Progenitor cell of endocrine pancreas (in vitro differentiated cells): ENCODE results near the gene TEX22. TPM values are rescaled to one million over a fixed set of nuclear protein-coding genes. Genes with fewer than 3 reads are reported as not detected.

Experiments used
- DNase-seq: peaks from one replicate; pipeline ENCODE4 v3.0.0; 2021; ENCODE audit warnings: low spot score; ENCODE audit not compliant: unreplicated experiment
- H3K27ac Mint-ChIP-seq: 2 replicates; pipeline ENCODE4 v1.8.0; 2021; ENCODE audit warnings: mild to moderate bottlenecking, moderate library complexity, mixed read lengths
- H3K27me3 Mint-ChIP-seq: 2 replicates; pipeline ENCODE4 v1.8.0; 2021; ENCODE audit warnings: mixed read lengths
- H3K36me3 Mint-ChIP-seq: 2 replicates; pipeline ENCODE4 v1.8.0; 2022; ENCODE audit warnings: mixed read lengths; ENCODE audit not compliant: insufficient read depth
- H3K4me1 Mint-ChIP-seq: 2 replicates; pipeline ENCODE4 v1.8.0; 2021; ENCODE audit warnings: low read depth, mixed read lengths
- H3K4me3 Mint-ChIP-seq: 2 replicates; pipeline ENCODE4 v1.8.0; 2021; ENCODE audit warnings: low read depth, mild to moderate bottlenecking, moderate library complexity, mixed read lengths
- H3K9me3 Mint-ChIP-seq: 2 replicates; pipeline ENCODE4 v1.8.0; 2021; ENCODE audit warnings: low read depth, mixed read lengths
- CTCF ChIP-seq: fragments of 200-600 bp; sonication (generic); IDR thresholded peaks from one replicate; pipeline ENCODE4 v1.5.0; 2021; ENCODE audit warnings: antibody characterized with exemption, mild to moderate bottlenecking; ENCODE audit not compliant: unreplicated experiment
- total RNA-seq: library from RNA; stranded (reverse); gene quantifications from 2 replicates; pipeline ENCODE4 v1.2.1, GENCODE V29; 2021

The TEX22 gene
- total RNA-seq, 1 donor from 2014 or later = 2.4 TPM

GRCh38 chr14:105432657-105433056, 34.3 kb downstream of the TEX22 start:
- TF ChIP-seq CTCF = no peak
- H3K9me3 Mint-ChIP-seq = peaks cover 9% of the 10 kb centered on the region
- H3K4me1 Mint-ChIP-seq = no peaks in the 10 kb centered on the region
- H3K27ac Mint-ChIP-seq = no peak overlapping the region
- peaks cover 28% of the 10 kb centered on the region for H3K36me3 Mint-ChIP-seq
- no peaks in the 10 kb centered on the region for H3K27me3 Mint-ChIP-seq
- DNase-seq = no peak
- no peak overlapping the region for H3K4me3 Mint-ChIP-seq

- H3K36me3 Mint-ChIP-seq = peaks cover 25% of the 10 kb centered on the region
- H3K4me3 Mint-ChIP-seq = no peak overlapping the region
- no peak overlapping the region for H3K27ac Mint-ChIP-seq
- DNase-seq = no peak
- peaks cover 9% of the 10 kb centered on the region for H3K9me3 Mint-ChIP-seq
- no peaks in the 10 kb centered on the region for H3K27me3 Mint-ChIP-seq
- TF ChIP-seq CTCF = no peak
- no peaks in the 10 kb centered on the region for H3K4me1 Mint-ChIP-seq
Measured at GRCh38 chr14:105433161-105433605, 34.8 kb downstream of the TEX22 start.

GRCh38 chr14:105436402-105436801, 38.1 kb downstream of the TEX22 start:
- Mint-ChIP-seq H3K4me1 (no peaks in the 10 kb centered on the region), H3K4me3 (no peak overlapping the region), H3K27ac (no peak overlapping the region), H3K27me3 (no peaks in the 10 kb centered on the region), H3K9me3 (peaks cover 6% of the 10 kb centered on the region), H3K36me3 (peaks cover 10% of the 10 kb centered on the region)
- DNase-seq = no peak
- TF ChIP-seq CTCF = no peak

- no peak for TF ChIP-seq CTCF
- Mint-ChIP-seq H3K36me3 (peaks cover 12% of the 10 kb centered on the region), H3K27me3 (no peaks in the 10 kb centered on the region), H3K27ac (no peak overlapping the region), H3K9me3 (peaks cover 6% of the 10 kb centered on the region), H3K4me3 (no peak overlapping the region), H3K4me1 (no peaks in the 10 kb centered on the region)
- no peak for DNase-seq
Measured at GRCh38 chr14:105436891-105437722, 38.8 kb downstream of the TEX22 start.

GRCh38 chr14:105437723-105438500, 39.6 kb downstream of the TEX22 start:
- Mint-ChIP-seq H3K4me1 (no peaks in the 10 kb centered on the region), H3K9me3 (peaks cover 6% of the 10 kb centered on the region), H3K27ac (peak overlapping the region; percentile 37), H3K36me3 (peaks cover 17% of the 10 kb centered on the region), H3K4me3 (no peak overlapping the region), H3K27me3 (no peaks in the 10 kb centered on the region)
- TF ChIP-seq CTCF = no peak
- no peak for DNase-seq
